ENCODE data around the gene MSRB3.

GRCh38 chr12:65335021-65335714 is 56.7 kb downstream of the MSRB3 start:
- no peak for TF ChIP-seq CTCF (IDR thresholded peaks at IDR 0.05 in 8 of 11, conservative IDR thresholded peaks at IDR 0.05 in 3 of 11)
- no peak for TF ChIP-seq POLR2AphosphoS5 (IDR thresholded peaks at IDR 0.05)
- TF ChIP-seq POLR2A (IDR thresholded peaks at IDR 0.05): no peak
